Breast epithelium (tissue), 3 donors: ENCODE data around the gene METTL21C.

Experiments
- CTCF ChIP-seq, 3 donors: fragments of 450-650 bp; IDR thresholded peaks; one replicate each; pipeline ENCODE4 v1.5.1; 2016 to 2017; ENCODE audit warnings: antibody characterized with exemption in 3 of 3, mild to moderate bottlenecking in 3 of 3, moderate library complexity in 3 of 3
- POLR2A ChIP-seq: fragments of 450-650 bp; IDR thresholded peaks from one replicate; pipeline ENCODE4 v1.6.1; 2016; ENCODE audit warnings: antibody characterized with exemption, mild to moderate bottlenecking, moderate library complexity
- POLR2AphosphoS5 ChIP-seq, 3 donors: sonication (generic); formaldehyde crosslinking; IDR thresholded peaks; one replicate each; pipeline ENCODE4 v1.6.1; 2017; ENCODE audit warnings: antibody characterized with exemption in 3 of 3

- TF ChIP-seq POLR2A (no peak), CTCF (IDR thresholded peaks at IDR 0.05) (no peak), POLR2AphosphoS5 (IDR thresholded peaks at IDR 0.05) (no peak)
These were observed 49.1 kb downstream of the METTL21C start for GRCh38 chr13:102645701-102646100.
